ENCODE measurements around the gene KRTAP4-11.
"Not testable (repeated sequence)": the region's sequence is repeated elsewhere in the genome, so short reads cannot be mapped to it uniquely, and the experiment has no call there.

Gene KRTAP4-11

DNA sequence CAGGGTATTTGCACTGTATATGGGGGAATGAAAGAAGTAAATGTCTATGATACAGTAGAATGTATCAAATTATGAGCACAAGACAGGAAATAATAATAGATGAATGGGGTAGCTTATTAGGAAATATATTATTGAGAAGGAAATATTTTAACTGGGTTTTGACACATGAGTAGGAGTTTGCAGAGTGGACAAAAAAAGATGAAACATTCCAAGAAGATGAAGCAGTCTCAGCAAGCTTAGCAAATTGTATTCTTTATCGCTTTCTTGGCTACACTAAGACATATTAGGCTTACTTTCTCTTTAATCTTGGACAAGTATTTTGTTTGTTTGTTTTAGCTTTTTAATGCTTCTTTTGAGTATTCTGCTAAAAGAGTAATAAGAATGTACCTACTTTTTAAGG lies 14.3 kb downstream of the KRTAP4-11 start:
- Histone ChIP-seq H3K36me3 (ENCODE audit: insufficient read depth, low read length) (no peaks in the 10 kb centered on the region), H3K4me1 (ENCODE audit: insufficient read depth, low read length) (no peaks in the 10 kb centered on the region), H3K27ac (ENCODE audit: low read depth, low read length) (no peak overlapping the region), H3K4me3 (ENCODE audit: low read depth in 1 of 2, low read length in 2 of 2) (no peak overlapping the region), H3K9ac (ENCODE audit: low read length) (no peak overlapping the region), H3K9me3 (ENCODE audit: low read length) (no peaks in the 10 kb centered on the region), H3K27me3 (ENCODE audit: control insufficient read depth in 1 of 2, insufficient read depth in 2 of 2, low read length in 2 of 2) (no peaks in the 10 kb centered on the region)

- no peaks in the 10 kb centered on the region for H3K27me3 ChIP-seq (ENCODE audit: control insufficient read depth in 1 of 2, insufficient read depth in 2 of 2, low read length in 2 of 2)
- no peak within 1 kb of the TSS for H3K27ac ChIP-seq (ENCODE audit: low read depth, low read length)
- no peaks in the 10 kb centered on the region for H3K9me3 ChIP-seq (ENCODE audit: low read length)
- no peak within 1 kb of the TSS for H3K4me3 ChIP-seq (ENCODE audit: low read depth in 1 of 2, low read length in 2 of 2)
- no peaks in the 10 kb centered on the region for H3K36me3 ChIP-seq (ENCODE audit: insufficient read depth, low read length)
- no peaks in the 10 kb centered on the region for H3K4me1 ChIP-seq (ENCODE audit: insufficient read depth, low read length)
- H3K9ac ChIP-seq (ENCODE audit: low read length) = no peak within 1 kb of the TSS
These were observed 16.4 kb downstream of the KRTAP4-11 start, which contains the start of gene KRTAP4-16 for GRCh38 chr17:41101586-41102259. Gene KRTAP4-16 (minus strand): TSS chr17:41102209. CDS start chr17:41102209, 0 bp downstream.

GRCh38 chr17:41099682-41100480 lies 18.3 kb downstream of the KRTAP4-11 start:
- not testable (repeated sequence) for H3K27me3 ChIP-seq (ENCODE audit: control insufficient read depth in 1 of 2, insufficient read depth in 2 of 2, low read length in 2 of 2); H3K4me3 ChIP-seq (ENCODE audit: low read depth in 1 of 2, low read length in 2 of 2); H3K4me1 ChIP-seq (ENCODE audit: insufficient read depth, low read length); H3K27ac ChIP-seq (ENCODE audit: low read depth, low read length); H3K9me3 ChIP-seq (ENCODE audit: low read length); H3K36me3 ChIP-seq (ENCODE audit: insufficient read depth, low read length); H3K9ac ChIP-seq (ENCODE audit: low read length)

- Histone ChIP-seq H3K9me3 (ENCODE audit: low read length) (no peaks in the 10 kb centered on the region), H3K4me1 (ENCODE audit: insufficient read depth, low read length) (no peaks in the 10 kb centered on the region), H3K9ac (ENCODE audit: low read length) (no peak overlapping the region), H3K27ac (ENCODE audit: low read depth, low read length) (no peak overlapping the region), H3K36me3 (ENCODE audit: insufficient read depth, low read length) (no peaks in the 10 kb centered on the region), H3K4me3 (ENCODE audit: low read depth in 1 of 2, low read length in 2 of 2) (no peak overlapping the region), H3K27me3 (ENCODE audit: control insufficient read depth in 1 of 2, insufficient read depth in 2 of 2, low read length in 2 of 2) (no peaks in the 10 kb centered on the region)
These were observed 19.7 kb downstream of the KRTAP4-11 start for GRCh38 chr17:41098481-41098880.

DNA sequence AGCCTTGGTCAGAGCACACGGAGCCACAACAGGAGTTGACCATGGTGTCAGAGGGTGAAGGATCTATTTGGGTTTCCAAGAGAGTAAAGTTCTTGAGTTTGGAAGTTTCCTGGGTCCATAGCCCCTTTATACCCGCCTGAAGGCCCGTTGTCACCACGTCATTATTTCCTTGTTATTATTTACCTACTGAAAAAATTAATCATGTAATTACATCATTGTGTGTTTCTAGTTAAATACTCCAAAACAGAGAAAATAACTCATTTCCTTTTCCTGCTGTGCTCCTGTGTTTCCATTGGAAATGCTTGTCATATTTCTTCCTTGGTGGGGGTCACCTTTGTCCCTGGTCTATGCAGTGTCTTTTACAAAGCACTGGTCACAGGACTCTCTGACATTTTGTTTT lies 20.1 kb downstream of the KRTAP4-11 start, which contains the start of gene KRTAP4-8:
TSS of gene KRTAP4-8 (minus strand) at position 101 of the 400 bp plus-strand sequence. CDS start at position 43, 58 bp downstream.
- Histone ChIP-seq H3K27ac (ENCODE audit: low read depth, low read length) (no peak within 1 kb of the TSS), H3K36me3 (ENCODE audit: insufficient read depth, low read length) (no peaks in the 10 kb centered on the region), H3K9me3 (ENCODE audit: low read length) (no peaks in the 10 kb centered on the region), H3K9ac (ENCODE audit: low read length) (no peak within 1 kb of the TSS), H3K4me3 (ENCODE audit: low read depth in 1 of 2, low read length in 2 of 2) (no peak within 1 kb of the TSS), H3K4me1 (ENCODE audit: insufficient read depth, low read length) (no peaks in the 10 kb centered on the region), H3K27me3 (ENCODE audit: control insufficient read depth in 1 of 2, insufficient read depth in 2 of 2, low read length in 2 of 2) (no peaks in the 10 kb centered on the region)

DNA sequence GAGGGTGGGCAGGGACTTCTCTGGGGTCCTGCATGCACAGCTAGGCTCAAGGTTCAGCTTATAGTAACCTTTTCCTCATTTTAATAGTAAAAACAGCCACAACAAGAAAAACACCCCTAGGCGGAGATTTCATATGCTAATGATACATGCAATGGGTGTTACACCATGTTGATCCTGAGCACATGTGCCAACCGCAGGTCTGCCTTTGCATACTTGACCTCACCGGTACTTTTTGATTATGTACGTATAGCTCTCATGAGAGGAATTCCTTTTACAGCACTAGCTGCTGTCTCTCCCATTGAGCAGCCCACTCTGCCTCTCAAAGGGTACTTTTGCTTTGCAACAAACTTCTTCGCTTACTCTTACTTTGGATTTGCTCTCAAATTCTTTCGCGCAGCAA lies 22.1 kb downstream of the KRTAP4-11 start:
- no peaks in the 10 kb centered on the region for H3K4me1 ChIP-seq (ENCODE audit: insufficient read depth, low read length)

GRCh38 chr17:41088760-41089352 lies 29.3 kb downstream of the KRTAP4-11 start:
- H3K4me3 ChIP-seq (ENCODE audit: low read depth in 1 of 2, low read length in 2 of 2) = not testable (repeated sequence)

More for the DNA sequence above, 22.1 kb downstream of the KRTAP4-11 start:
- Histone ChIP-seq H3K36me3 (ENCODE audit: insufficient read depth, low read length) (no peaks in the 10 kb centered on the region), H3K4me3 (ENCODE audit: low read depth in 1 of 2, low read length in 2 of 2) (no peak overlapping the region), H3K9me3 (ENCODE audit: low read length) (no peaks in the 10 kb centered on the region), H3K9ac (ENCODE audit: low read length) (no peak overlapping the region), H3K27ac (ENCODE audit: low read depth, low read length) (no peak overlapping the region), H3K27me3 (ENCODE audit: control insufficient read depth in 1 of 2, insufficient read depth in 2 of 2, low read length in 2 of 2) (no peaks in the 10 kb centered on the region)

GRCh38 chr17:41084100-41084856 lies 33.9 kb downstream of the KRTAP4-11 start, which contains the start of gene KRTAP4-7:
Gene KRTAP4-7 (plus strand): TSS chr17:41084150. CDS start chr17:41084207, 57 bp downstream.
- not testable (repeated sequence) for H3K4me1 ChIP-seq (ENCODE audit: insufficient read depth, low read length); H3K4me3 ChIP-seq (ENCODE audit: low read depth in 1 of 2, low read length in 2 of 2); H3K27me3 ChIP-seq (ENCODE audit: control insufficient read depth in 1 of 2, insufficient read depth in 2 of 2, low read length in 2 of 2); H3K9ac ChIP-seq (ENCODE audit: low read length); H3K9me3 ChIP-seq (ENCODE audit: low read length); H3K36me3 ChIP-seq (ENCODE audit: insufficient read depth, low read length); H3K27ac ChIP-seq (ENCODE audit: low read depth, low read length)

More at GRCh38 chr17:41088760-41089352, 29.3 kb downstream of the KRTAP4-11 start:
- not testable (repeated sequence) for H3K4me1 ChIP-seq (ENCODE audit: insufficient read depth, low read length); H3K36me3 ChIP-seq (ENCODE audit: insufficient read depth, low read length); H3K27ac ChIP-seq (ENCODE audit: low read depth, low read length); H3K27me3 ChIP-seq (ENCODE audit: control insufficient read depth in 1 of 2, insufficient read depth in 2 of 2, low read length in 2 of 2); H3K9ac ChIP-seq (ENCODE audit: low read length); H3K9me3 ChIP-seq (ENCODE audit: low read length)

GRCh38 chr17:41083427-41083826 lies 34.7 kb downstream of the KRTAP4-11 start:
- not testable (repeated sequence) for H3K9me3 ChIP-seq (ENCODE audit: low read length); H3K27me3 ChIP-seq (ENCODE audit: control insufficient read depth in 1 of 2, insufficient read depth in 2 of 2, low read length in 2 of 2); H3K4me1 ChIP-seq (ENCODE audit: insufficient read depth, low read length); H3K4me3 ChIP-seq (ENCODE audit: low read depth in 1 of 2, low read length in 2 of 2); H3K36me3 ChIP-seq (ENCODE audit: insufficient read depth, low read length); H3K9ac ChIP-seq (ENCODE audit: low read length); H3K27ac ChIP-seq (ENCODE audit: low read depth, low read length)

DNA sequence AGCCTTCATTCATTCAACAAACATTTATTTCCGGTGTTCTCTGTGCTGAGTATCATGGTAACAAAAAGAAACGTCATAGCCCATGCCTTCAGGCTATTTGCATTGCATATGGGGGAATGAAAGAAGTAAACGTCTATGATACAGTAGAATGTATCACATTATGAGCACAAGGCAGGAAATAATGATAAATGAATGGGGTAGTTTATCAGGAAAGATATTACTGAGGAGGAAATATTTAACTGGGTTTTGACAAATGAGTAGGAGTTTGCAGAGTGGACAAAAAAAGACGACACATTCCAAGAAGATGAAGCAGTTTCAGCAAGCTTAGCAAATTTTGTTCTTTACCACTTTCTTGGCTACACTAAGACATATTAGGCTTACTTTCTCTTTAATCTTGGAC lies 35.5 kb downstream of the KRTAP4-11 start:
- Histone ChIP-seq H3K9ac (ENCODE audit: low read length) (no peak overlapping the region), H3K27me3 (ENCODE audit: control insufficient read depth in 1 of 2, insufficient read depth in 2 of 2, low read length in 2 of 2) (no peaks in the 10 kb centered on the region), H3K36me3 (ENCODE audit: insufficient read depth, low read length) (no peaks in the 10 kb centered on the region), H3K4me3 (ENCODE audit: low read depth in 1 of 2, low read length in 2 of 2) (no peak overlapping the region), H3K4me1 (ENCODE audit: insufficient read depth, low read length) (no peaks in the 10 kb centered on the region), H3K27ac (ENCODE audit: low read depth, low read length) (no peak overlapping the region), H3K9me3 (ENCODE audit: low read length) (no peaks in the 10 kb centered on the region)

DNA sequence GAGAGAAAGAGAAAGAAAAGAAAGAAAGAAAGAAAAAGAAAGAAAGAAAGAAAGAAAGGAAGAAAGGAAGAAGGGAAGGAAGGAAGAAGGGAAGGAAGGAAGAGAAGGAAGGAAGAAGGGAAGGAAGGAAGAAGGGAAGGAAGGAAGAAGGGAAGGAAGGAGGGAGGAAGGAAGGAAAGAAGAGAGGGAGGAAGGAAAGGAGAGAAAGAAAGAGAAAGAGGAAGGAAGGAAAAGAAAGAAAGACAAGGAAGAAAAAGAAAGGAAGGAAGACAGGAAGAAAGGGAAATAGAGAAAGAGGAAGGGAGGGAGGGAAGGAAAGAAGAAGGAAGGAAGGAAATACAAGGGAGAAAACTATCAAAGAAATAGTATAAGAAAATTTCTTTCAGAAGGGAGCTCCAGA lies 41.4 kb downstream of the KRTAP4-11 start:
- no peaks in the 10 kb centered on the region for H3K27me3 ChIP-seq (ENCODE audit: control insufficient read depth in 1 of 2, insufficient read depth in 2 of 2, low read length in 2 of 2)
- H3K36me3 ChIP-seq (ENCODE audit: insufficient read depth, low read length) = no peaks in the 10 kb centered on the region
- no peak overlapping the region for H3K27ac ChIP-seq (ENCODE audit: low read depth, low read length)
- H3K4me3 ChIP-seq (ENCODE audit: low read depth in 1 of 2, low read length in 2 of 2) = no peak overlapping the region
- H3K4me1 ChIP-seq (ENCODE audit: insufficient read depth, low read length) = no peaks in the 10 kb centered on the region
- no peak overlapping the region for H3K9ac ChIP-seq (ENCODE audit: low read length)
- H3K9me3 ChIP-seq (ENCODE audit: low read length) = no peaks in the 10 kb centered on the region

All from muscle layer of colon (tissue), 2 donors.